SIG-M5 (cell line): ENCODE results near the gene BCOR.
A peak's percentile ranks its signal among the peaks of the same experiment; 100 is the strongest.

Experiments used
- DNase-seq: peaks from one replicate; lab custom pipeline; 2025; lab: John Stamatoyannopoulos, UW

The BCOR gene

GRCh38 chrX:40112996-40113395 is 15.2 kb upstream of the BCOR start:
- no peak for DNase-seq

- DNase-seq, result no peak
Measured at GRCh38 chrX:40111868-40112267, 14.1 kb upstream of the BCOR start.

- DNase-seq, result no peak
Measured at GRCh38 chrX:40109288-40110008, 11.7 kb upstream of the BCOR start.

- DNase-seq, result no peak
Measured at GRCh38 chrX:40108959-40109287, 11.2 kb upstream of the BCOR start.

- no peak for DNase-seq
Measured at GRCh38 chrX:40108162-40108958, 10.6 kb upstream of the BCOR start.

GRCh38 chrX:40107291-40108161 is 9.8 kb upstream of the BCOR start:
- DNase-seq, result no peak

GRCh38 chrX:40106676-40107290 is 9.0 kb upstream of the BCOR start:
- DNase-seq, result no peak

GRCh38 chrX:40105835-40106675 is 8.3 kb upstream of the BCOR start:
- no peak for DNase-seq

GRCh38 chrX:40104985-40105834 is 7.5 kb upstream of the BCOR start:
- no peak for DNase-seq

- DNase-seq, result no peak
Measured at GRCh38 chrX:40104630-40104984, 6.8 kb upstream of the BCOR start.

- DNase-seq, result no peak
Measured at GRCh38 chrX:40103565-40104323, 6.0 kb upstream of the BCOR start.

- no peak for DNase-seq
Measured at GRCh38 chrX:40102393-40103381, 4.9 kb upstream of the BCOR start.

- no peak for DNase-seq
Measured at GRCh38 chrX:40101430-40101802, 3.7 kb upstream of the BCOR start.

- no peak for DNase-seq
Measured at GRCh38 chrX:40100537-40101429, 3.0 kb upstream of the BCOR start.

- no peak for DNase-seq
Measured at GRCh38 chrX:40100141-40100536, 2.4 kb upstream of the BCOR start.

- peak; percentile 17 for DNase-seq
Measured at GRCh38 chrX:40099055-40099958, 1.5 kb upstream of the BCOR start.
